ENCODE data around the gene FGD5. TPM values are rescaled to one million over a fixed set of nuclear protein-coding genes. Genes with fewer than 3 reads are reported as not detected.
"Not testable (repeated sequence)": the region's sequence is repeated elsewhere in the genome, so short reads cannot be mapped to it uniquely, and the experiment has no call there.

Gene FGD5
- total and polyA plus RNA-seq, 2 experiments from 2014 or later, result 7.4 to 12.2 TPM

DNA sequence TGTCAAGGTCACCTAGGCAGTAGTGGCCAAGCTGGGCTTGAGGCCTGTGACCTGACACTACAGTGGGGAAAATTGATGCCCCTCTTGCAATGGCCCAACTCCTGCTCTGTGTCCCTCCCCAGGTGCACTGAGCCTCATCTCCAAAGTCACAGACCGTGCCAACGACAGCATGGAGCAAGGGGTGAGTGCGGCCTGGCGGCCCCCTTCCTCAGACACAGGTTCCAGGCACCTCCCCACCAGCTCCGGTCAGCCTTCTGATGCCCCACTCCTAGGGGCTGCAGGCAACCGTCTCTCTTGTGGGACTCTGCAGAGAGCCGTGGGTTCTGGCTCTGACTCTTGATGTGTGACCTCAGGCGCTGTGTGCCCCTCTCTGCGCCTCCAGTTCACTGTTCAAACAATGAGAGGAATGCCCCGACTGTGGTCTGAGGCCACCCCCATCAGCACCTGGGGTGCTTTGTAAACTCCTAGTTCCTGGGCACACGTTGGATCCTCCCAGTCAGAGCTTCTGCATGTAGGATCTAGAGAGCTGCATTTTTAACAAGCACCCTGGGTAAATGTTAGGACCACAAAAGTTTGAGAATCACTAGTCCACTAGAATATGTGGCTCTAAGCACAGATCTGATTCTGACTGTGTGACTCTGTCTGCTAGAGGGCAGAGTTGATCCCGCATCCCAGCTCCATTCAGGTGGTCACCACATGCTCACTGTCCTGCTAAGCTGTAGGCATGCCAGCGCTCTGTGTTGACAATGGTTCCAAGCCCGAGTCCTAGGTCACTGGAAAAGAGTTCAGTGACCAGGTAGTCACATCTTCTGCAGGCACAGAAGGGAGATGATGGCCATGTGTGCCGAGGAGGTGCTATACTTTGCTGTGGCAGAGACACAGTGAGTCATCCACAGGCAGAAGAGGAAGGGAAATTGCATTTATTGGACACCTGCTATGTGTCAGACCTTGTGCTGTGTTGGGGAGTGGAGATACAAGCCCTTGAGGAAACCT lies 82.4 kb downstream of the FGD5 start:
- Histone ChIP-seq H3K36me3 (ENCODE audit: insufficient read depth) (no peaks in the 10 kb centered on the region), H3K4me1 (ENCODE audit: insufficient read depth) (peaks cover 18% of the 10 kb centered on the region; the same call in 1 of the 2 replicates), H4K20me1 (replicated peaks; ENCODE audit: insufficient read depth) (no peaks in the 10 kb centered on the region), H3K9me2 (ENCODE audit: insufficient read depth) (no peaks in the 10 kb centered on the region), H3F3A (replicated peaks; ENCODE audit: low read depth) (no peaks in the 10 kb centered on the region), H3K79me2 (replicated peaks; ENCODE audit: insufficient read depth) (no peaks in the 10 kb centered on the region), H3K27ac (ENCODE audit: low read depth) (no peak overlapping the region), H2AFZ (no peak overlapping the region), H3K4me2 (0 out of 2 replicates have a peak overlapping the region, but pooled peaks have one; percentile 38), H3K27me3 (ENCODE audit: insufficient read depth) (no peaks in the 10 kb centered on the region), H3K4me3 (no peak overlapping the region)
- Mint-ChIP-seq H3K27me3 (ENCODE audit: insufficient read depth, low read depth, poor library complexity) (no peaks in the 10 kb centered on the region), H3K27ac (no peak overlapping the region; the same call in 1 of the 2 replicates), H3K4me1 (peaks cover 26% of the 10 kb centered on the region), H3K4me3 (no peak overlapping the region), H3K9me3 (peaks cover 7% of the 10 kb centered on the region; the same call in 2 of the 3 replicates), H3K36me3 (ENCODE audit: low read depth) (peaks cover 11% of the 10 kb centered on the region)
- no peak for DNase-seq (ENCODE audit: low spot score)
- TF ChIP-seq, protein P1, sequence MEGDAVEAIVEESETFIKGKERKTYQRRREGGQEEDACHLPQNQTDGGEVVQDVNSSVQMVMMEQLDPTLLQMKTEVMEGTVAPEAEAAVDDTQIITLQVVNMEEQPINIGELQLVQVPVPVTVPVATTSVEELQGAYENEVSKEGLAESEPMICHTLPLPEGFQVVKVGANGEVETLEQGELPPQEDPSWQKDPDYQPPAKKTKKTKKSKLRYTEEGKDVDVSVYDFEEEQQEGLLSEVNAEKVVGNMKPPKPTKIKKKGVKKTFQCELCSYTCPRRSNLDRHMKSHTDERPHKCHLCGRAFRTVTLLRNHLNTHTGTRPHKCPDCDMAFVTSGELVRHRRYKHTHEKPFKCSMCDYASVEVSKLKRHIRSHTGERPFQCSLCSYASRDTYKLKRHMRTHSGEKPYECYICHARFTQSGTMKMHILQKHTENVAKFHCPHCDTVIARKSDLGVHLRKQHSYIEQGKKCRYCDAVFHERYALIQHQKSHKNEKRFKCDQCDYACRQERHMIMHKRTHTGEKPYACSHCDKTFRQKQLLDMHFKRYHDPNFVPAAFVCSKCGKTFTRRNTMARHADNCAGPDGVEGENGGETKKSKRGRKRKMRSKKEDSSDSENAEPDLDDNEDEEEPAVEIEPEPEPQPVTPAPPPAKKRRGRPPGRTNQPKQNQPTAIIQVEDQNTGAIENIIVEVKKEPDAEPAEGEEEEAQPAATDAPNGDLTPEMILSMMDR (conservative IDR thresholded peaks at IDR 0.05; ENCODE audit: low read depth in 2 of 2), result 0 out of 4 replicates have a peak, but pooled peaks of 1 of the 2 experiments have one; percentile 20
- TF ChIP-seq CREB1 (CRISPR knock-in tag; IDR thresholded peaks at IDR 0.05; ENCODE audit: low read depth), result no peak
- ATAC-seq, result peak; percentile 46

DNA sequence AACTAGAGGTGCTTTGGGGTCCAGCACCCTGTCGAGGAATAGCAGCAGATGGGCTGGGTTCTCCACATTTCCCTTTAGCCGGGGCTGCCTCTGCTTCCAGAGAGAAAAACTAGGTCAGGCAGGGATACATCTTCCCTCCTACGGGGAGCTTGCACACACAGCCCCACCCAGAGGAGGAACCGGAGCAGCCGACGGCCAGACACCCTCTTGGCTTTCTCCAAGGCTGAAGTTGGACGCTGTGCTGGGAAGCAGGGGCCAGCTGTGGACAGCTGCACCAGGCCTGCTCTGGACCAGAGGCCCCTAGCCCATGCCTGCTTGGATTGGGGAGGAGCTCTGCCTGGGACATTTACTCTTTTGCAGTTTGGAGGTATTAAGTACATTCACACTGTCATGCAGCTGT lies 84.0 kb downstream of the FGD5 start:
- Mint-ChIP-seq H3K36me3 (ENCODE audit: low read depth) (peaks cover 15% of the 10 kb centered on the region), H3K4me3 (no peak overlapping the region), H3K27me3 (ENCODE audit: insufficient read depth, low read depth, poor library complexity) (no peaks in the 10 kb centered on the region), H3K9me3 (peaks cover 7% of the 10 kb centered on the region; the same call in 2 of the 3 replicates), H3K27ac (no peak overlapping the region), H3K4me1 (peaks cover 26% of the 10 kb centered on the region)
- no peak overlapping the region for H2AFZ ChIP-seq
- no peak overlapping the region for H3K27ac ChIP-seq (ENCODE audit: low read depth)
- no peak overlapping the region for H3K4me2 ChIP-seq
- H3K79me2 ChIP-seq (replicated peaks; ENCODE audit: insufficient read depth), result no peaks in the 10 kb centered on the region
- H3K4me3 ChIP-seq, result no peak overlapping the region
- H3K9me2 ChIP-seq (ENCODE audit: insufficient read depth), result no peaks in the 10 kb centered on the region
- H3K36me3 ChIP-seq (ENCODE audit: insufficient read depth), result no peaks in the 10 kb centered on the region
- H3F3A ChIP-seq (replicated peaks; ENCODE audit: low read depth), result no peaks in the 10 kb centered on the region
- ATAC-seq, result no peak
- no peaks in the 10 kb centered on the region for H4K20me1 ChIP-seq (replicated peaks; ENCODE audit: insufficient read depth)
- TF ChIP-seq POLR2AphosphoS5 (IDR thresholded peaks at IDR 0.05; ENCODE audit: low read depth) (no peak), JUNB (IDR thresholded peaks at IDR 0.05; ENCODE audit: unreplicated experiment) (no peak), ZNF114 (CRISPR knock-in tag; IDR thresholded peaks at IDR 0.05) (no peak), EZH2 (IDR thresholded peaks at IDR 0.05; ENCODE audit: low read depth, unreplicated experiment) (no peak)
- H3K27me3 ChIP-seq (ENCODE audit: insufficient read depth), result no peaks in the 10 kb centered on the region
- H3K4me1 ChIP-seq (ENCODE audit: insufficient read depth), result peaks cover 18% of the 10 kb centered on the region; the same call in 1 of the 2 replicates
- DNase-seq (ENCODE audit: low spot score), result no peak

DNA sequence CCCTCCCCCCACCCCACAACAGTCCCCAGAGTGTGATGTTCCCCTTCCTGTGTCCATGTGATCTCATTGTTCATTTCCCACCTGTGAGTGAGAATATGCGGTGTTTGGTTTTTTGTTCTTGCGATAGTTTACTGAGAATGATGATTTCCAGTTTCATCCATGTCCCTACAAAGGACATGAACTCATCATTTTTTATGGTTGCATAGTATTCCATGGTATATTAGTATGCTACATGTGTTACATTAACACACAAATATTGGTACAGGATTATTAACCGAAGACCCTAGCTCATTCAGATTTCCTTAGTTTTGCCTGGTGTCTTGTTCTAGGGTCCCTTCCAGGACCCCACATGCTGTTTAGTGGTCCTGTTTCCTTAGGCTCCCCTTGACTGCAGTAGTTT lies 84.7 kb downstream of the FGD5 start:
- not testable (repeated sequence) for H3K9me3 Mint-ChIP-seq; H3K79me2 ChIP-seq (replicated peaks; ENCODE audit: insufficient read depth); H3K4me3 ChIP-seq; H2AFZ ChIP-seq; H4K20me1 ChIP-seq (replicated peaks; ENCODE audit: insufficient read depth); ATAC-seq; H3K27me3 ChIP-seq (ENCODE audit: insufficient read depth); H3K27me3 Mint-ChIP-seq (ENCODE audit: insufficient read depth, low read depth, poor library complexity); H3K27ac Mint-ChIP-seq; H3K9me2 ChIP-seq (ENCODE audit: insufficient read depth); H3K36me3 ChIP-seq (ENCODE audit: insufficient read depth); H3K4me3 Mint-ChIP-seq; H3F3A ChIP-seq (replicated peaks; ENCODE audit: low read depth); H3K4me2 ChIP-seq; H3K27ac ChIP-seq (ENCODE audit: low read depth); DNase-seq (ENCODE audit: low spot score)
- H3K4me1 ChIP-seq (ENCODE audit: insufficient read depth), result peaks cover 18% of the 10 kb centered on the region; the same call in 1 of the 2 replicates
- Mint-ChIP-seq H3K4me1 (peaks cover 26% of the 10 kb centered on the region), H3K36me3 (ENCODE audit: low read depth) (peaks cover 15% of the 10 kb centered on the region)
